Osteoblast (primary cell): ENCODE results near the gene SHROOM2. TPM values are rescaled to one million over a fixed set of nuclear protein-coding genes. Genes with fewer than 3 reads are reported as not detected.

Source experiments
- DNase-seq: peaks from one replicate; pipeline ENCODE4 v3.0.0; 2011; ENCODE audit warnings: low spot score, mixed read lengths; ENCODE audit not compliant: insufficient read length; ENCODE audit errors: missing footprints
- H2AFZ ChIP-seq: 2 replicates; pipeline ENCODE4 v1.6.0; 2011; ENCODE audit warnings: mild to moderate bottlenecking, low read length
- H3K27ac ChIP-seq: 2 replicates; pipeline ENCODE4 v1.5.1; 2011; ENCODE audit warnings: mild to moderate bottlenecking, low read depth, low read length, moderate library complexity
- H3K27me3 ChIP-seq: 2 replicates; pipeline ENCODE4 v1.6.0; 2012; ENCODE audit warnings: mild to moderate bottlenecking, control low read depth, inconsistent platforms, low read length, moderate library complexity; ENCODE audit not compliant: insufficient read depth
- H3K36me3 ChIP-seq: 2 replicates; pipeline ENCODE4 v1.5.1; 2011; ENCODE audit warnings: mild to moderate bottlenecking, low read length, control low read depth, moderate library complexity; ENCODE audit not compliant: insufficient read depth
- H3K4me1 ChIP-seq: 2 replicates; pipeline ENCODE4 v1.5.1; 2011; ENCODE audit warnings: mild to moderate bottlenecking, low read length, control low read depth, moderate library complexity; ENCODE audit not compliant: insufficient read depth
- H3K4me2 ChIP-seq: 2 replicates; pipeline ENCODE4 v1.6.0; 2011; ENCODE audit warnings: mild to moderate bottlenecking, low read length; ENCODE audit not compliant: insufficient read depth
- H3K4me3 ChIP-seq: fragments of 200-600 bp; sonication (generic); 3 replicates; pipeline ENCODE4 v1.5.1; 2012; ENCODE audit warnings: mild to moderate bottlenecking, low read length, inconsistent platforms; ENCODE audit not compliant: insufficient read depth
- H3K79me2 ChIP-seq: 2 replicates; pipeline ENCODE4 v1.6.0; 2012; ENCODE audit warnings: mild to moderate bottlenecking, low read length, control low read depth, inconsistent platforms; ENCODE audit not compliant: insufficient read depth
- H3K9me3 ChIP-seq: 2 replicates; pipeline ENCODE4 v1.5.1; 2011; ENCODE audit warnings: low read depth, low read length, control low read depth
- H4K20me1 ChIP-seq: 2 replicates; pipeline ENCODE4 v1.6.0; 2012; ENCODE audit warnings: mild to moderate bottlenecking, low read length, control low read depth; ENCODE audit not compliant: insufficient read depth
- CTCF ChIP-seq: IDR thresholded peaks from 2 replicates; pipeline ENCODE4 v1.5.1; 2011; ENCODE audit warnings: mild to moderate bottlenecking, low read depth, low read length, moderate library complexity; ENCODE audit errors: extremely low read depth
- total RNA-seq: library from RNA; depleted of rRNA; stranded (reverse); fragments of >200 nt; gene quantifications from 2 replicates; pipeline ENCODE4 v1.2.3, GENCODE V29; 2012

SHROOM2 gene
- total RNA-seq, 1 donor: 8.0 TPM

GRCh38 chrX:9890681-9891091 is 104.5 kb downstream of the SHROOM2 start:
- no peaks in the 10 kb centered on the region for H4K20me1 ChIP-seq
- H3K27me3 ChIP-seq: no peaks in the 10 kb centered on the region
- H3K9me3 ChIP-seq: no peaks in the 10 kb centered on the region
- H2AFZ ChIP-seq: no peak overlapping the region
- H3K27ac ChIP-seq: no peak overlapping the region
- no peak overlapping the region for H3K4me2 ChIP-seq
- no peaks in the 10 kb centered on the region for H3K4me1 ChIP-seq
- no peak for TF ChIP-seq CTCF
- H3K79me2 ChIP-seq: no peaks in the 10 kb centered on the region
- H3K36me3 ChIP-seq: no peaks in the 10 kb centered on the region
- DNase-seq: no peak
- H3K4me3 ChIP-seq: no peak overlapping the region

DNA sequence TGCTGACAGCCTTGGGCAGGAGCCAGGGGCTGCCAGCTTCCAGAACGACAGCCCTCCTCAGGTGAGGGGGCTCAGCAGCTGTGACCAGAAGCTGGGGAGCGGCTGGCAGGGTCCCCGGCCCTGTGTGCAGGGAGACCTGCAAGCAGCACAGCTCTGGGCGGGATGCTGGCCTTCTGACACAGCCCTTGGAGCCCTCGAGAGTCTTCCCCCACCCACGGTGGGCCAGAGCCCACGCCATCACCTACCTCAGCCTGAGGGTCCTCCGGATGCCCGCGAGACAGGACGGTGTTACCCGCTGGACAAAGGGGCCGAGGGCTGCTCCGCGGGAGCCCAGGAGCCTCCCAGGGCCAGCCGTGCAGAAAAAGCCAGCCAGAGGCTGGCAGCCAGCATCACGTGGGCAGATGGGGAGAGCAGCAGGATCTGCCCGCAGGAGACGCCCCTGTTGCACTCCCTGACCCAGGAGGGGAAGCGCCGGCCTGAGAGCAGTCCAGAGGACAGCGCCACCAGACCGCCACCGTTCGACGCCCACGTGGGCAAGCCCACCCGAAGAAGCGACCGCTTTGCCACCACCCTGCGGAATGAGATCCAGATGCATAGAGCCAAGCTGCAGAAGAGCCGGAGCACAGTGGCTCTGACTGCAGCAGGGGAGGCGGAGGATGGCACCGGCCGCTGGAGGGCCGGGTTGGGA is 109.1 kb downstream of the SHROOM2 start:
- no peak for DNase-seq
- H3K27ac ChIP-seq: no peak overlapping the region
- no peaks in the 10 kb centered on the region for H4K20me1 ChIP-seq
- peaks cover 12% of the 10 kb centered on the region for H3K79me2 ChIP-seq
- no peak overlapping the region for H3K4me3 ChIP-seq
- no peak for TF ChIP-seq CTCF
- H3K4me2 ChIP-seq: no peak overlapping the region
- H3K9me3 ChIP-seq: no peaks in the 10 kb centered on the region
- H3K36me3 ChIP-seq: no peaks in the 10 kb centered on the region
- H2AFZ ChIP-seq: no peak overlapping the region
- peaks cover 26% of the 10 kb centered on the region for H3K4me1 ChIP-seq
- H3K27me3 ChIP-seq: no peaks in the 10 kb centered on the region

GRCh38 chrX:9897761-9898161 is 111.5 kb downstream of the SHROOM2 start:
- Histone ChIP-seq H3K4me3 (peak overlapping the region; percentile 70), H2AFZ (no peak overlapping the region), H4K20me1 (no peaks in the 10 kb centered on the region), H3K9me3 (no peaks in the 10 kb centered on the region), H3K36me3 (no peaks in the 10 kb centered on the region), H3K27ac (peak overlapping the region; percentile 81), H3K27me3 (no peaks in the 10 kb centered on the region), H3K4me2 (peak overlapping the region; percentile 76), H3K79me2 (peaks cover 31% of the 10 kb centered on the region), H3K4me1 (peaks cover 33% of the 10 kb centered on the region)
- TF ChIP-seq CTCF: no peak
- DNase-seq: peak; percentile 95

DNA sequence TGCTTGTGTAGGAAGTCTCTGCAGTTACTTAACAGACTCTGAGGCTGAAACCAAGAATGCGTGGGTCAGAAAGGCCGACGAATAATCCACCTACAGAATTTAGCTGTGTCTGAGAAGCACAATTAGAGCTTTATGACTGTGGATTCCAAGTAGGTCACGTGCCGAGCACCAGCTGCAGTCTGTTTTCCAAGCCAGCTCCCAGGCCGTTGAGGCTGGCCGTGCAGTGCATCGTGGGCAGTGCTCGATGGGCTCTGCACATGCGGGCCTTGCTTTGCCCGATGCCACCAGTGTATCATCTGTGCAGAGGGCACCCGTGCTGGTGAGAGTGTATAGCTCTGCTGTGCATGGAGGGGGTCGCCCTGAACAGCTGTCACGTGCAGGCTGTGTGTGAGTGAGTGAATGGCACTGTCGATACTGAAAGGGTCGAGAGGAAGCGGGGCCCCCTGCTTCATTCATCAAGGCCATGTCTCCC is 113.4 kb downstream of the SHROOM2 start:
- peaks cover 40% of the 10 kb centered on the region for H3K79me2 ChIP-seq
- H2AFZ ChIP-seq: no peak overlapping the region
- DNase-seq: peak; percentile 72
- H3K4me1 ChIP-seq: peaks cover 49% of the 10 kb centered on the region
- no peaks in the 10 kb centered on the region for H3K9me3 ChIP-seq
- H3K36me3 ChIP-seq: no peaks in the 10 kb centered on the region
- peak overlapping the region; percentile 56 for H3K4me3 ChIP-seq
- H3K4me2 ChIP-seq: peak overlapping the region; percentile 76
- no peaks in the 10 kb centered on the region for H4K20me1 ChIP-seq
- H3K27me3 ChIP-seq: no peaks in the 10 kb centered on the region
- H3K27ac ChIP-seq: peak overlapping the region; percentile 75
- TF ChIP-seq CTCF: no peak
